Liver (tissue), 3 donors: Measurements from ENCODE around the gene TCERG1L.

Source experiments
- JUND ChIP-seq, 2 donors: IDR thresholded peaks; 2 replicates each; pipeline ENCODE4 v1.6.1; 2016; ENCODE audit warnings: antibody characterized with exemption in 2 of 2
- TF ChIP-seq, protein P1 (sequence below): IDR thresholded peaks from 2 replicates; pipeline ENCODE4 v1.6.1; 2016; ENCODE audit warnings: antibody characterized with exemption, mild to moderate bottlenecking
- TF ChIP-seq, protein P2 (sequence below): fragments of 150-350 bp; IDR thresholded peaks from 2 replicates; pipeline ENCODE4 v1.5.1; 2017; ENCODE audit warnings: improper control_type of control experiment, low read depth, low read length; ENCODE audit not compliant: missing input control
- TF ChIP-seq, protein P3 (sequence below): IDR thresholded peaks from 2 replicates; pipeline ENCODE4 v1.6.1; 2016; ENCODE audit warnings: antibody characterized with exemption
- donor health status: healthy.
- donor health status: healthy.

DNA sequence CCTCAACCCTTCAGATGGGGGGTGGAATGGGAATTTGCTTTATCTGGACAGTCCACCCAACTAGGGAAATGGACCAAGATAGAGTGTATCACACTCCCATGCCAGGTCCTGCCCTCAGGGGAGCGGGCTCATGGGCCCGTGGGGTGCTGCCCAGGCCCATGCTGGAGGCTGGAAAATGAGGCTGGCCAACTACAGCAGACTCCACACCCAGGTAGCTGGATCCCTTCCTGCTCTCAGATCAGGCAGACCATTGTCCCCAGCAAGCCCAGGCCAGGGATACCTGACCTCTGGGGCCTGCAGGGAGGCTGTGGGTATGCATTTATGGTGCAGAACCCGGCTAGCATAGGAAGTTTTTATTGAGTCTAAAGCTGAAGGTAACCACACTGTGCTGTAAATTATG lies 162.4 kb downstream of the TCERG1L start:
- TF ChIP-seq, protein P1, sequence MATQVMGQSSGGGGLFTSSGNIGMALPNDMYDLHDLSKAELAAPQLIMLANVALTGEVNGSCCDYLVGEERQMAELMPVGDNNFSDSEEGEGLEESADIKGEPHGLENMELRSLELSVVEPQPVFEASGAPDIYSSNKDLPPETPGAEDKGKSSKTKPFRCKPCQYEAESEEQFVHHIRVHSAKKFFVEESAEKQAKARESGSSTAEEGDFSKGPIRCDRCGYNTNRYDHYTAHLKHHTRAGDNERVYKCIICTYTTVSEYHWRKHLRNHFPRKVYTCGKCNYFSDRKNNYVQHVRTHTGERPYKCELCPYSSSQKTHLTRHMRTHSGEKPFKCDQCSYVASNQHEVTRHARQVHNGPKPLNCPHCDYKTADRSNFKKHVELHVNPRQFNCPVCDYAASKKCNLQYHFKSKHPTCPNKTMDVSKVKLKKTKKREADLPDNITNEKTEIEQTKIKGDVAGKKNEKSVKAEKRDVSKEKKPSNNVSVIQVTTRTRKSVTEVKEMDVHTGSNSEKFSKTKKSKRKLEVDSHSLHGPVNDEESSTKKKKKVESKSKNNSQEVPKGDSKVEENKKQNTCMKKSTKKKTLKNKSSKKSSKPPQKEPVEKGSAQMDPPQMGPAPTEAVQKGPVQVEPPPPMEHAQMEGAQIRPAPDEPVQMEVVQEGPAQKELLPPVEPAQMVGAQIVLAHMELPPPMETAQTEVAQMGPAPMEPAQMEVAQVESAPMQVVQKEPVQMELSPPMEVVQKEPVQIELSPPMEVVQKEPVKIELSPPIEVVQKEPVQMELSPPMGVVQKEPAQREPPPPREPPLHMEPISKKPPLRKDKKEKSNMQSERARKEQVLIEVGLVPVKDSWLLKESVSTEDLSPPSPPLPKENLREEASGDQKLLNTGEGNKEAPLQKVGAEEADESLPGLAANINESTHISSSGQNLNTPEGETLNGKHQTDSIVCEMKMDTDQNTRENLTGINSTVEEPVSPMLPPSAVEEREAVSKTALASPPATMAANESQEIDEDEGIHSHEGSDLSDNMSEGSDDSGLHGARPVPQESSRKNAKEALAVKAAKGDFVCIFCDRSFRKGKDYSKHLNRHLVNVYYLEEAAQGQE: no peak
- no peak for TF ChIP-seq JUND (IDR thresholded peaks at IDR 0.05)
- TF ChIP-seq, protein P2, sequence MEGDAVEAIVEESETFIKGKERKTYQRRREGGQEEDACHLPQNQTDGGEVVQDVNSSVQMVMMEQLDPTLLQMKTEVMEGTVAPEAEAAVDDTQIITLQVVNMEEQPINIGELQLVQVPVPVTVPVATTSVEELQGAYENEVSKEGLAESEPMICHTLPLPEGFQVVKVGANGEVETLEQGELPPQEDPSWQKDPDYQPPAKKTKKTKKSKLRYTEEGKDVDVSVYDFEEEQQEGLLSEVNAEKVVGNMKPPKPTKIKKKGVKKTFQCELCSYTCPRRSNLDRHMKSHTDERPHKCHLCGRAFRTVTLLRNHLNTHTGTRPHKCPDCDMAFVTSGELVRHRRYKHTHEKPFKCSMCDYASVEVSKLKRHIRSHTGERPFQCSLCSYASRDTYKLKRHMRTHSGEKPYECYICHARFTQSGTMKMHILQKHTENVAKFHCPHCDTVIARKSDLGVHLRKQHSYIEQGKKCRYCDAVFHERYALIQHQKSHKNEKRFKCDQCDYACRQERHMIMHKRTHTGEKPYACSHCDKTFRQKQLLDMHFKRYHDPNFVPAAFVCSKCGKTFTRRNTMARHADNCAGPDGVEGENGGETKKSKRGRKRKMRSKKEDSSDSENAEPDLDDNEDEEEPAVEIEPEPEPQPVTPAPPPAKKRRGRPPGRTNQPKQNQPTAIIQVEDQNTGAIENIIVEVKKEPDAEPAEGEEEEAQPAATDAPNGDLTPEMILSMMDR: no peak
- TF ChIP-seq, protein P3, sequence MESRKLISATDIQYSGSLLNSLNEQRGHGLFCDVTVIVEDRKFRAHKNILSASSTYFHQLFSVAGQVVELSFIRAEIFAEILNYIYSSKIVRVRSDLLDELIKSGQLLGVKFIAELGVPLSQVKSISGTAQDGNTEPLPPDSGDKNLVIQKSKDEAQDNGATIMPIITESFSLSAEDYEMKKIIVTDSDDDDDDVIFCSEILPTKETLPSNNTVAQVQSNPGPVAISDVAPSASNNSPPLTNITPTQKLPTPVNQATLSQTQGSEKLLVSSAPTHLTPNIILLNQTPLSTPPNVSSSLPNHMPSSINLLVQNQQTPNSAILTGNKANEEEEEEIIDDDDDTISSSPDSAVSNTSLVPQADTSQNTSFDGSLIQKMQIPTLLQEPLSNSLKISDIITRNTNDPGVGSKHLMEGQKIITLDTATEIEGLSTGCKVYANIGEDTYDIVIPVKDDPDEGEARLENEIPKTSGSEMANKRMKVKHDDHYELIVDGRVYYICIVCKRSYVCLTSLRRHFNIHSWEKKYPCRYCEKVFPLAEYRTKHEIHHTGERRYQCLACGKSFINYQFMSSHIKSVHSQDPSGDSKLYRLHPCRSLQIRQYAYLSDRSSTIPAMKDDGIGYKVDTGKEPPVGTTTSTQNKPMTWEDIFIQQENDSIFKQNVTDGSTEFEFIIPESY: no peak
